GM19467 (cell line): ENCODE measurements around the gene ADAT3.
"Not testable (repeated sequence)": the region's sequence is repeated elsewhere in the genome, so short reads cannot be mapped to it uniquely, and the experiment has no call there.

ENCODE experiments used
- ATAC-seq: cut with Tn5 transposase; IDR thresholded peaks from one replicate; pipeline ENCODE4 v1.9.1; 2021; ENCODE audit warnings: mild to moderate bottlenecking, moderate library complexity; ENCODE audit not compliant: unreplicated experiment

Gene ADAT3

DNA sequence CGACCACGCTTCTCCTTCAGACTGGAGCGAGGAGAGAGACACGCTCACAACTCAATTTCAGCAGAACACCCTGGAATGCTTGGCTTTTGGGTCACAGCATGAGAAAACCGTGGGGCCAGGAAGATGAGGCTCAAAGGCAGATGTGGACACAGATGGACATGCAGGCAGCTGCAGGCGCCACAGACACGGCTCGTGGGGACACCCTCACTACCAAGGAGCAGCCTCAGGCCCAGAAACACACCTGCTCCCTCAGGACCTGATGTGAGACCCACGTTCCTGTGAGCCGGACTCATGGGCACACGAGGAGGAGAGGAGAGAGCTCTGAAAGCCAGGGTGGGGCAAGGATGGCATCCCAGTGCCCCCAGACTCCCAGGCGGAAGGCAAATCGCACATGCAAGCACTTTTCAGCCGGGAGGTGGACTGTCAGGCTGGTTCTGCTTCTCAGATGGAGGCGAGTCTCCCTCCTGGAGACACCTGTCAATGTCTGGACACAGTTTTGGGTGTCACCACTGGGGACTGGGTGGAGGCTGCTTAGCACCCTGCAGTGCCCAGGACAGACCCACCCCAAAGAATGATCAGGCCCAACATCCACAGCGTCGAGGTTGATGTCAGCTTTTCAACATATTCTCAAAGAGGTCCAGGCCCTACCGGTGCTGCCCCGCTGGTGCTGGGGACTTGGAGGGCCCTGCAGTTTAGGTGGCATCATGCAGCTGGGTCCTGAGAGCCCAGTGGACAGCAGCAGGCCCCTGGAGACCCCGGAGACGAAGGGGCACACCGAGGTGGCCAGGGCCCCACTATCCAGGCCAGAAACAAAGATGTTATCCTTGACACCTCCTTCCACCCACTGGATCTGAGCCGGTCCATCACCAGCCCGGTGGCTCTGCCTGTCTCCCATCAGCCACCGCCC is 22.2 kb upstream of the ADAT3 start:
- no peak for ATAC-seq

DNA sequence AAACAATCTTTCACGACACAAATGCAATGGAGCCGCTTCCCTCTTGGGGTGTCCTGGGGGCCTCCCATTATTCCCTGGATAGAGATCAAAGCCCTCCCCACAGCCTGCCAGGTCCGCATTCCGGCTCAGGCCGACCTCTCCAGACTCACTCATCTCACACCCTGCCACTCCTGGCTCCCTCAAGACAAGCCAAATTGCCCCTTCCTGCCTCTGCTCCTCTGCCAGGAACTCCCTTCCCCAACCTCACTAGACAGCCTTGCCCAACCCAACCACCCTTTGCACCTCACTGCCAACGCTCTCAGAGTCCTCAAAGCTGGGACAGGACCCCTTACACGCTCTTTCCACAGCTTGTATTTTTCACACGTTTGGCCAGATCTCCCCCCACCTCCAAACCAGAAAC is 21.4 kb upstream of the ADAT3 start:
- ATAC-seq = no peak

DNA sequence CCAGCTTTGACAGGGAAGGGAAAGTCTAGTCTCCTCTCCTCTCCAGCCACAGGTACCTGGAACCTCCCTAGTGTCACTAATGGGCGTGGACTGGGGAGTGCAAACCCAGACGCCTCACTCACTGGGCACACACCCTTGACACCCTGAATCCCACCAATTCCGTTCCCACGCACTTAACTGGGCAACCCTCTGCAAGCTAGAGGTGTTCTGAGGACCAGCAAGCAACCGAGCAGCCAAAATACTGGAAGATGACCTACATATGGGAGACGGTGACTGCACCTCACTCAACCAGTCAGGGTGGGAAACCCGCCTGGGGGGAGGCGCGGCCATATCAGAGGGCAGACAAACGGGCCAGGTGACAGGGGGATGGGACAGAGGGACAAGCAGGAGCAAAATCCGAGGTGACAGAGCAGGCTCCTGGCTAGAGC is 20.9 kb upstream of the ADAT3 start:
- ATAC-seq = no peak

DNA sequence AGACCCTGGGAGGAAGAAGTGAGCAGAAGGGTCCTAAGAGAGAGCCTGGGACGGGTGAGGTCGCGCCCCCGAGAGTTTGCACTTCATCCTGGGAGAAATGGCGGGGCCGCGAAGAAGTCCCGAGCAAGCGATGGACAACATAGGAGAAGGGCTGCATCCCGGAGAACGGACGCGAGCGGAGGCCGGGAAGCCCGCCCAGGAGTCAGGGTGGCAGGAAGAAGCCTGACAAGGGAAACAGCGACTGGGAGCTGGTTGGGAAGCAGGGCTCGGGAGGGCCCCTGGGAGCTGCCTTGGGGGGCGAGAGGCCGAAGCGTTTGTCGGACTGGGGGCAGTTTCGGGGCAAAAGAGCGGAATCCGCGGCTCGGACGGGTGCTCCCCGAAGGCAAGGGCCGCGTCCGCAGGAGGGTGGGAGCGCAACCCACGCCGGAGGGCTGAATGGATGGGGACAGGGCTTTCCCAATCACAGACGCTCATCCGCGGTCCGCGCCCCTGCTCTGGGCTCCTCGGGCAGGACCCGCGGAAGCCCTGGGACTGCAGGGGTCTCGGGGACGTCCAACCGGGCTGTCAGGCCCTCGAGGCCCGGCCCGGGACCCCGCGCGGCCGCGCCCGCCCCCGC is 20.4 kb upstream of the ADAT3 start:
- peak; percentile 12 for ATAC-seq

GRCh38 chr19:1885398-1886119 is 19.6 kb upstream of the ADAT3 start, which contains the start of gene ABHD17A:
Gene ABHD17A (minus strand): TSS chr19:1885496. CDS start chr19:1881566, 3,930 bp downstream.
- ATAC-seq = peak; percentile 78

- ATAC-seq = not testable (repeated sequence)
These were observed 18.8 kb upstream of the ADAT3 start for GRCh38 chr19:1886360-1886759.

DNA sequence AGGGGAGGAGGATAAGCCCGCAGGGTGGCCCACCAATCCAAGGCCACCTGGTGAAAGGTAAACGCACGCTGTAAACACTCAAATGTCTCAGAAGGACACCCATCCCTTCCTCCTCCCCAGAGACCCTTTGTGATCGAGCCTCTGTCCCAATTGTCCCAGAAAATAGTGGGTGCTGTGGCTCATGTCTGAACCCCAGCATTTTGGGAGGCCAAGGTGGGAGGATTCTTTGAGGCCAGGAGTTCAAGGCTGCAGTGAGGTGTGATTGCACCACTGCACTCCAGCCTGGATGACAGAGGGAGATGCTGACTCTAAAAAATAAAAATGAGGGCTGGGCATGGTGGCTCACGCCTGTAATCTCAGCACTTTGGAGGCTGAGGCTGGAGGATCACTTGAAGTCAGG is 16.8 kb upstream of the ADAT3 start:
- ATAC-seq = no peak

DNA sequence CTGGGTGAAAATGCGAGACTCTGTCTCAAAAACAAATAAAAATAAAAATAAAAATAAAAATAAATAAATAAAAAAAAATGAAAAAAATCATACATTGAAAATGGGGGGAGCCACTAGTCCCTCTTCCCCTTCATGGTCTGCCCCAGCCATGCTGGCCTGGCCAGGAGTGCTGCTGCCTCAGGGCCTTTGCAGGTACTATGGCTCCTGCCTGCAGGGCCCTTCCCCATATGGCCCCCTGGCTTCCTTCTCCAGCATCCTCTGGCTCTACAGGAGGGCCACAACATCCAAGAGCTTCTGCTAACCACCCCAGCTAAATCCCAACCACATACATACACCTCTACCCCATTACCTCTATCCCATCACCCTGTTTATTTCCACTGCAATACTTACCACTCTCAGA is 15.3 kb upstream of the ADAT3 start:
- ATAC-seq = no peak

DNA sequence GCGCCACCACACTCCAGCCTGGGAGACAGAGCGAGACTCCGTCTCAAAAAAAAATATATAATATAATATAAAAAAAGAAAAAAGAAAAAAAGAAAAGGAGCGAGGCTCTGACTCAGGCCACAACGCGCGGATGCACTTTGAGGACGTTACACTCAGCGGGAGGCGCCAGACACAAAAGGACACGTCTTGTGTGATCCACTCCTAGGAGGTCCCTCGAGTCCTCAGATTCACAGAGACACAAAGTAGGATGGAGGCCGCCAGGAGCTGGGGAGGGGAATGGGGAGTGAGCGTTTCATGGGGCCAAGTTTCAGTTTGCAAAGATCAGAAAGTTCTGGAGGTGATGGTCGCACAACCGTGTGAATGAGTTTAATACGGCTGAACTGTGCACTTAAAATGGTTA is 11.4 kb upstream of the ADAT3 start:
- ATAC-seq = no peak

DNA sequence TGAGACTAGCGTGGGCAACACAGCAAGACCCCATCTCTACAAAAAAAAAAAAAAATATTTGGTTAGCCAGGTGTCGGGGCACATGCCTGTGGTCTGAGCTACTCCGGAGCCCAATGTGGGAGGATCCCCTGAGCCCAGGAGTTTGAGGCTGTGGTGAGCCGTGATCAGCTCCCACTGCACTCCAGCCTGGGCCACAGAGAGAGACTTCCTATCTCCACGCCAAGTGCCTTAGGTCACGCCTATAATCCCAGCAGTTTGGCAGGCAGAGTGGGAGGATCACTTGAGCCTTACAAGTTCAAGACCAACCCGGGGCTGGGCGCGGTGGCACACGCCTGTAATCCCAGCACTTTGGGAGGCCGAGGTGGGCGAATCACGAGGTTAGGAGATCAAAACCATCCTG is 8.7 kb upstream of the ADAT3 start:
- ATAC-seq = no peak

- ATAC-seq = no peak
These were observed 3.2 kb upstream of the ADAT3 start for GRCh38 chr19:1901940-1902404.

DNA sequence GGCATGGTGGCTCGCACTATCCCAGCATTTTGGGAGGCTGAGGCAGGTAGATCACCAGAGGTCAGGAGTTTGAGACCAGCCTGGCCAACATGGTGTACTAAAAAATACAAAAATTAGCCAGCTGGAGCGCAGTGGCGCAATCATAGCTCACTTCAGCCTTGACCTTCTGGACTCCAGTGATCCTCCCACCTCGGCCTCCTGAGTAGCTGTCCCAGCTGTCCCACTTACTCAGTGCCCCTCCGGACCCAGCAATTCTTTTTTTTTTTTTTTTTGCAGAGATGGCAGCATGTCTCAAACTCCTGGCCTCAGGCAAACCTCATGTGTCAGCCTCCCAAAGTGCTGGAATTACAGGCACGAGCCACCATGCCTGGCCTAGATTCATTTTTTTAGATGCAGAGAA is 2.3 kb upstream of the ADAT3 start:
- ATAC-seq = no peak

DNA sequence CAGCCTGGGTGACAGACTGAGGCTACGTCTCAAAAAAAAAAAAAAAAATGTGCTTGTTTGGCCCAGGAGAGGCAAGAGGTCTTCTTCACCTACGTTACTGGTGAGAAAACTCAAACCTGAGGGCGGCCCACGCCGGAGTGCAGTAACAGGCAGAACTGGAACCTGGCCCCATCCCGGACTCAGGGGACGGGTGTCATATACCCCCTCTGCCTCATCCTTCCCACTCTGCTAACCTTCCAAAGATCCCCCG is 414 bp upstream of the ADAT3 start:
- ATAC-seq = peak; percentile 3

- no peak for ATAC-seq
These were observed 720 bp downstream of the ADAT3 start for GRCh38 chr19:1905863-1906375.

DNA sequence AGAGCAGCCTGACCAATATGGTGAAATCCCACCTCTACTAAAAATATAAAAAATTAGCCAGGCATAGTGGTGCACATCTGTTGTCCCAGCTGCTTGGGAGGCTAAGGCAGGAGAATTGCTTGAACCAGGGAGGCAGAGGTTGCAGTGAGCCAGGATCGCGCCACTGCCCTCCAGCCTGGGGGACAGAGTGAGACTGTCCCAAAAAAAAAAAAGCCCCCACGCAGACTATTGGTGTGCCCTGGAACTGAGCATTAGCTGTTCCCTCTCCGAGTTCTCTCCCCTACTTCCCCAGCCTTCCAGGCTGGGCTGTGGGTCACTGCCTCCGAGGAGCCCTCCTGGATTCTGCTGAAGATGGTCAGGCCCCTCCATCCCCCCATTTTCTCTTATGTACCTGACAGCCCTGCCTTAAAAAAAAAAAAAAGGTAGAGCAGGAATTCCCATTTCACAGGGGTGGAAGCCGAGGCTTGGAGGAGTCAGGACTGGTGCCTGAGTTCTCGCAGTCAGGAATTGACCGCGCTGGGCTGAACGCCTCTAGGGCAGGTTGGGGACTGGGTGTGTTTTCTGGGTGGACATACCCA is 1.9 kb downstream of the ADAT3 start:
- no peak for ATAC-seq

DNA sequence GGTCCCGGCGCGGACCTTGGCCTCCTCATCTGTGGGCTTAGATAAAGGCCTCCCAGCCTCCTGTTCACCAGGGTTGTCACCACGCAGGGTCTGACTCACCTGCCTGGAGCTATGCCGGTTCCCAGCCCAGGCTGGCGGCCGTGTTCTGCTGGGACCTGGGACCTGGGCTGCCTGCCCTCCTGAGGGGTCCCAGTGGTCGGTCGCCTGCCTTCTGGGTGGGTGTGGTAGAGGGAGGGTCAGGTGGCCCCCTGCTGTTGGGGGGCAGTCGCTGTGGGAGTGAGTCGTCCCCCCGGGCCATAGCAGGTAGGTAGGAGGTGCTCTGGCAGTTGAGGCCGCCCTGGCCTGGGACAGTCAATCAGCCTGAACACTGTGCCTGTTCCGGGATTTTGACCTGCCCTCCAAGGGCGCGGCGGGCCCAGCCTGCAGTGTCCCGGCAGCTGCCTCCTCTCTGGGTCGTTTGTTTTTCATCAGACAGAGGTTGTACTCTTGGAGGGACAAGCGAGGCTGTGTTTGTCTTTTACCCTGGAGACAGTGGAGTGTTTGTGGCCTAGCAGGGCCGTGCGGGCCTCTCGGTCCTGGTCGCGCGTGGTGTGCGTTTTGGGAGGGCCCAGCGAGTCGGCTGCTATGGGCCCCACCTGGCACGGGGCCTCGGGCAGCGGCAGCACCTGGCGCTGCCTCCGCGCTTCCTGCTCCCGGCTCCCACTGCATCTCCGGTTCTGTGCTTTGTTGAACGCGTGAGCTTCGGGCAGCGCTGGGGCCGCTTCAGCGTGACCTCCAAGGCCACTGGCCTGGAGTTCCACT is 2.6 kb downstream of the ADAT3 start:
- ATAC-seq = no peak

GRCh38 chr19:1908364-1908678 is 3.1 kb downstream of the ADAT3 start:
- no peak for ATAC-seq

GRCh38 chr19:1909761-1910080 is 4.5 kb downstream of the ADAT3 start:
- ATAC-seq = no peak

GRCh38 chr19:1910177-1910576 is 5.0 kb downstream of the ADAT3 start:
- ATAC-seq = no peak

GRCh38 chr19:1911098-1911497 is 5.9 kb downstream of the ADAT3 start:
- ATAC-seq = no peak

DNA sequence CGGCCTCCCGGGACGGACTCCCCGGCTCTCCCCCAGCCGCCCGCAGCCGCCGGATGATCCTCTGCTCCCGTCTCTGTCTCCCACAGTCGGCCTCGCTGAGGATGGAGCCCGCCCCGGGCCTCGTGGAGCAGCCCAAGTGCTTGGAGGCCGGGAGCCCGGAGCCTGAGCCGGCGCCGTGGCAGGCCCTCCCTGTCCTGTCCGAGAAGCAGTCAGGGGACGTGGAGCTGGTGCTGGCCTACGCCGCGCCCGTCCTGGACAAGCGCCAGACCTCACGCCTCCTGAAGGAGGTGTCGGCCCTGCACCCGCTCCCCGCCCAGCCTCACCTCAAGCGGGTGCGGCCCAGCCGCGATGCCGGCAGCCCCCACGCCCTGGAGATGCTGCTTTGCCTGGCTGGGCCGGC is 6.8 kb downstream of the ADAT3 start:
- no peak for ATAC-seq
